ENCODE data around the gene UBC.

DNA sequence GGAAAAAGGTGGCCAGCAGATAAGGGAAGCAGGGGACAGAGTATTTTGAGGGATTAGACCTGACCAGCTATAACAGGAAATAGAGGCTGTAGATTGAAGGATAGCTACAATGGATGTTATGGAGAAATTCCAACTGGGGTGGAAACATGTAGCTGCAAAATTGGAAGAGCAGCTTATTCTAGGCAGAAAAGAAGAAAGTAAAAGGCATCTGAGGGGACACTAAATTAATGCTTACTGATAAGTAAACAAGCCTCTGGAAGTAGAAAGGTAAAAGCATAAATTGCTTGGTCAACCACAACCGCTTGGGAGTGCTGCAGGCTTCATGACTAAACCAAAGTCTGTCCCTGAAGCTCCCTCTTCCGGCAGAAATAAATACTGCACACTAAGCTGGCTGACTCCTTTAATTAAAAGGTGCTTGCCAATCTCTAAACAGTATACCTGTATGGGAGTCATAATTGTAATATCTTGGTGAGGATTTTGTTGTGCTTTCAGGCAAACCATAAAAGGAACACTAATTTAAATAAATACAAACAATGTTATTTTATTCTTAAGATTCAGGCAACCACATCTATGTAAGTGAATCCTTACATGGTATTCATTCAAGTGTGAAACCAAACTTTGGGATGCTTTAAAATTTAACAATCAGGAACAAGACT lies 7.7 kb downstream of the UBC start:
- TF ChIP-seq CTBP1 (IDR thresholded peaks at IDR 0.05; ENCODE audit: borderline replicate concordance), result no peak
- no peak for TF ChIP-seq MTA2 (IDR thresholded peaks at IDR 0.05; ENCODE audit: low read depth)
- no peak for TF ChIP-seq MXI1 (IDR thresholded peaks at IDR 0.05; ENCODE audit: low read depth, low read length)
- TF ChIP-seq, protein P1, sequence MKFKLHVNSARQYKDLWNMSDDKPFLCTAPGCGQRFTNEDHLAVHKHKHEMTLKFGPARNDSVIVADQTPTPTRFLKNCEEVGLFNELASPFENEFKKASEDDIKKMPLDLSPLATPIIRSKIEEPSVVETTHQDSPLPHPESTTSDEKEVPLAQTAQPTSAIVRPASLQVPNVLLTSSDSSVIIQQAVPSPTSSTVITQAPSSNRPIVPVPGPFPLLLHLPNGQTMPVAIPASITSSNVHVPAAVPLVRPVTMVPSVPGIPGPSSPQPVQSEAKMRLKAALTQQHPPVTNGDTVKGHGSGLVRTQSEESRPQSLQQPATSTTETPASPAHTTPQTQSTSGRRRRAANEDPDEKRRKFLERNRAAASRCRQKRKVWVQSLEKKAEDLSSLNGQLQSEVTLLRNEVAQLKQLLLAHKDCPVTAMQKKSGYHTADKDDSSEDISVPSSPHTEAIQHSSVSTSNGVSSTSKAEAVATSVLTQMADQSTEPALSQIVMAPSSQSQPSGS (CRISPR knock-in tag; IDR thresholded peaks at IDR 0.05), result no peak
- no peak for TF ChIP-seq RBM25 (IDR thresholded peaks at IDR 0.05; ENCODE audit: low read depth, low read length, severe bottlenecking)
- TF ChIP-seq JUND (IDR thresholded peaks at IDR 0.05; ENCODE audit: borderline replicate concordance, low read depth, low read length), result peak; percentile 67
- TF ChIP-seq JUND (tag; IDR thresholded peaks at IDR 0.05; ENCODE audit: borderline replicate concordance, low read depth, low read length), result peak; percentile 26; the same call in 1 of the 3 replicates

Data from K562 (cell line).